Measurements from ENCODE around the gene WDR3. TPM values are rescaled to one million over a fixed set of nuclear protein-coding genes. Genes with fewer than 3 reads are reported as not detected.

Gene WDR3
- total RNA-seq, 1 experiment from 2014 or later, result 19.8 TPM

DNA sequence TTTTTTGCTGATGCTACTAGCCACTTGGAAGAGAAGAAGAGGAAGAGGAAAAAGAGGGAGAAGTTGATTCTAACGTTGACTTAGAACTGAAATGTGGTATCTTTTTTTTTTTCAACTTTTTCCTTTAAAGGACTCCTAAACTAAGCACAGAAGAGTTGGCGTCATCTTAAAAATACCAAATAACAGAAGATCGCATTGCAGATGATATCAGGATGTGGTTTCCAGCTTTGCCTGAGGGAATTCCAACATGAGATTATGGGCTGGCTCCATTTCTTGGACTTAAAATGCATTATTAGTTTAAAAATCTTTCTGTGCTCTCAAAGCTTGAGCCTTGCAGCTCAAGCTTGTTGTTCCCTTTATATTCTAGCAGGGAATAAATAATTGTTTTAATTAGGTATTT is 29.8 kb downstream of the WDR3 start:
- no peak overlapping the region for H3K9ac ChIP-seq (ENCODE audit: low read length)
- H3K36me3 ChIP-seq (ENCODE audit: insufficient read depth, low read length), result peaks cover 73% of the 10 kb centered on the region
- H3K27ac ChIP-seq (ENCODE audit: low read length), result no peak overlapping the region
- no peak overlapping the region for H3K4me3 ChIP-seq (ENCODE audit: low read length)
- H3K79me2 ChIP-seq (ENCODE audit: low read length), result no peaks in the 10 kb centered on the region
- H3K9me2 ChIP-seq (replicated peaks; ENCODE audit: insufficient read depth, low read length), result no peaks in the 10 kb centered on the region
- DNase-seq, result no peak
- H2AFZ ChIP-seq (ENCODE audit: low read length), result no peak overlapping the region
- no peaks in the 10 kb centered on the region for H3K9me3 ChIP-seq (ENCODE audit: low read length)
- no peak overlapping the region for H3K4me2 ChIP-seq (ENCODE audit: low read depth, low read length, poor library complexity, severe bottlenecking)
- no peaks in the 10 kb centered on the region for H3K4me1 ChIP-seq (ENCODE audit: low read length)
- H4K20me1 ChIP-seq (ENCODE audit: insufficient read depth, low read depth, low read length), result no peaks in the 10 kb centered on the region
- no peaks in the 10 kb centered on the region for H3K27me3 ChIP-seq (ENCODE audit: low read length)

- Histone ChIP-seq H2AFZ (ENCODE audit: low read length) (no peak overlapping the region), H3K9me3 (ENCODE audit: low read length) (no peaks in the 10 kb centered on the region), H3K9me2 (replicated peaks; ENCODE audit: insufficient read depth, low read length) (no peaks in the 10 kb centered on the region), H4K20me1 (ENCODE audit: insufficient read depth, low read depth, low read length) (no peaks in the 10 kb centered on the region), H3K27ac (ENCODE audit: low read length) (no peak overlapping the region), H3K79me2 (ENCODE audit: low read length) (no peaks in the 10 kb centered on the region), H3K4me1 (ENCODE audit: low read length) (peaks cover 8% of the 10 kb centered on the region), H3K4me2 (ENCODE audit: low read depth, low read length, poor library complexity, severe bottlenecking) (no peak overlapping the region), H3K9ac (ENCODE audit: low read length) (no peak overlapping the region), H3K27me3 (ENCODE audit: low read length) (no peaks in the 10 kb centered on the region), H3K4me3 (ENCODE audit: low read length) (no peak overlapping the region), H3K36me3 (ENCODE audit: insufficient read depth, low read length) (peaks cover 35% of the 10 kb centered on the region)
- no peak for DNase-seq
These were observed 34.9 kb downstream of the WDR3 start for GRCh38 chr1:117964290-117965038.

DNA sequence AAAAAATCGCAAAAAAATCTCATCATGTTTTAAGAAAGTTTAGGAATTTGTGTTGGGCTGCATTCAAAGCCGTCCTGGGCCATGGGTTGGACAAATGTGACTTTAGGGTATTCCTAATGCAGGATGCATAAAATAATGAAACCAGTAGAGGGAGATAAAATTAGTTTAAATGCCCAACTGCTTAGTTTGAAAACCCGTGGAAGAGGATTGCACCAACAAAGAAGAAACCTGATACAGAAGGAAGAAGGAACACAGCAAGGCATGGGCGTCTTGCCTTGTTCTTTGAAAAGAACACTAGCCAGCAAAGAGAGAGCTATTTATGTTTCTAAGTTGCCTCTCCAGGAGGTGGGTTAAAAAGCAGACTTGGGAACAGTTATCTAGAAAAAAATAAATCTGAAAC is 37.9 kb downstream of the WDR3 start:
- Histone ChIP-seq H3K9me3 (ENCODE audit: low read length) (no peaks in the 10 kb centered on the region), H3K27ac (ENCODE audit: low read length) (no peak overlapping the region), H3K4me2 (ENCODE audit: low read depth, low read length, poor library complexity, severe bottlenecking) (no peak overlapping the region), H2AFZ (ENCODE audit: low read length) (no peak overlapping the region), H3K9ac (ENCODE audit: low read length) (no peak overlapping the region), H3K79me2 (ENCODE audit: low read length) (no peaks in the 10 kb centered on the region), H4K20me1 (ENCODE audit: insufficient read depth, low read depth, low read length) (no peaks in the 10 kb centered on the region), H3K9me2 (replicated peaks; ENCODE audit: insufficient read depth, low read length) (no peaks in the 10 kb centered on the region), H3K27me3 (ENCODE audit: low read length) (no peaks in the 10 kb centered on the region), H3K4me1 (ENCODE audit: low read length) (peaks cover 8% of the 10 kb centered on the region), H3K36me3 (ENCODE audit: insufficient read depth, low read length) (peaks cover 15% of the 10 kb centered on the region), H3K4me3 (ENCODE audit: low read length) (no peak overlapping the region)
- DNase-seq, result no peak

DNA sequence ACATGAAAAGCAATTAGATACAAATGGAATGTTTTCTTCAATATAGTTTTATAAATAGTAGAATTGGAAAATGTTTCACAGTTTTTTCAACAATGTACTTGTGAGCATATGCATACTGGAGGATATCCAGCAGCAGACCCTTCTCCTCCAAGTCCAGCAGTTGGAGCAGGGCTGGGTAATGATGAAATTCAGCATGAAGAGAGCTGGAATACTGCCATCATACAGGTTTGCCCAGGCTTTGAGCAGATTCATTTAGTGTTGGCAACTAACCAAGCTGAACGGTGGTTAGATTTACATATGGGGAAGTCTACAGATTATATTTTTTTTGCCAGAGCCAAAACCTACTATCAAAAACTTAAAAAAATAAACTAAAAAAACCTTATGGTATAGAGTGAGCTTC is 38.3 kb downstream of the WDR3 start:
- Histone ChIP-seq H4K20me1 (ENCODE audit: insufficient read depth, low read depth, low read length) (no peaks in the 10 kb centered on the region), H3K9ac (ENCODE audit: low read length) (no peak overlapping the region), H3K4me2 (ENCODE audit: low read depth, low read length, poor library complexity, severe bottlenecking) (no peak overlapping the region), H3K9me2 (replicated peaks; ENCODE audit: insufficient read depth, low read length) (no peaks in the 10 kb centered on the region), H3K9me3 (ENCODE audit: low read length) (no peaks in the 10 kb centered on the region), H3K27me3 (ENCODE audit: low read length) (no peaks in the 10 kb centered on the region), H2AFZ (ENCODE audit: low read length) (no peak overlapping the region), H3K36me3 (ENCODE audit: insufficient read depth, low read length) (peaks cover 11% of the 10 kb centered on the region), H3K4me3 (ENCODE audit: low read length) (no peak overlapping the region), H3K27ac (ENCODE audit: low read length) (no peak overlapping the region), H3K79me2 (ENCODE audit: low read length) (no peaks in the 10 kb centered on the region), H3K4me1 (ENCODE audit: low read length) (peaks cover 8% of the 10 kb centered on the region)
- DNase-seq, result no peak

DNA sequence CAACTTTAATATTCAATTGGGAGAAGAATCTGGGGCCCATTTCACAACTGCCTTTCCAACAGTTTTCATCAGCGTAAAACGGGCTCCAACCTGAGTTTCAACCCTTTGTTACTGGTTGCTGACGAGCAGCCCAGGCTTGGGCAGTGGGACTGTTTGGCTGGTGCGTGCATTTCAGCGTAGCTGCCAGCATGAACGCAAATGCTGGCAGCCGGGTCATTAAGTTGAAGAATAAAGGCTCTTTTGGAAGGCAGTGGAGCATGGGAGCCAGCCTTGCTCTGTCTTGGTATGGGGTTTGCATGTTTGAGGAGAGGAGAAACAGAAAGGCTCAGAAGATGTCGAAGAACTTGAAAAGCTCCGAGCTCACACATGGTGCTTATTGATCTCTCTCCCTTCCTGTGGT is 40.7 kb downstream of the WDR3 start:
- H3K9me2 ChIP-seq (replicated peaks; ENCODE audit: insufficient read depth, low read length), result no peaks in the 10 kb centered on the region
- no peaks in the 10 kb centered on the region for H4K20me1 ChIP-seq (ENCODE audit: insufficient read depth, low read depth, low read length)
- no peak for DNase-seq
- no peak overlapping the region for H3K4me3 ChIP-seq (ENCODE audit: low read length)
- H3K27me3 ChIP-seq (ENCODE audit: low read length), result no peaks in the 10 kb centered on the region
- no peaks in the 10 kb centered on the region for H3K79me2 ChIP-seq (ENCODE audit: low read length)
- no peak overlapping the region for H3K9ac ChIP-seq (ENCODE audit: low read length)
- no peak overlapping the region for H3K27ac ChIP-seq (ENCODE audit: low read length)
- peaks cover 8% of the 10 kb centered on the region for H3K4me1 ChIP-seq (ENCODE audit: low read length)
- no peak overlapping the region for H3K4me2 ChIP-seq (ENCODE audit: low read depth, low read length, poor library complexity, severe bottlenecking)
- H3K9me3 ChIP-seq (ENCODE audit: low read length), result no peaks in the 10 kb centered on the region
- H3K36me3 ChIP-seq (ENCODE audit: insufficient read depth, low read length), result peaks cover 6% of the 10 kb centered on the region
- H2AFZ ChIP-seq (ENCODE audit: low read length), result no peak overlapping the region

DNA sequence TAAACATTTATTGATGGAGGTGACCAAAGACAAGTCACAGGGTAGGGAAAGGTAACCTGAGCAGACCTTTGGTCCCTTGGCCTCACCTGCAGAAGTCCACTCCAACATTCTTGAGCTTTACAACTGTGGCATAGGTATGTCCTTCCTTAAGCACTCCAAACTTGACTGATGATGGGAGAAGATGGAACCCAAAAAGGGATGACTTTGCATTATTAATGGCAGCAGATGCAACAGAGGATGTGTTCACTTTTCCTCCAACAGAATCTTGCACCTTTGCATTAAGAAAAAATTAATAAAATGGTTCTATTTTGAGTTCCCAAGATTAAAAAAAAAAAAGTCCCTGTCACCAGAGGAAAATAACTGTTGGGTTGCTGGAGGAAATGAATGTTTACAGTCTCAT is 42.2 kb downstream of the WDR3 start:
- Histone ChIP-seq H4K20me1 (ENCODE audit: insufficient read depth, low read depth, low read length) (no peaks in the 10 kb centered on the region), H3K4me3 (ENCODE audit: low read length) (no peak overlapping the region), H3K36me3 (ENCODE audit: insufficient read depth, low read length) (no peaks in the 10 kb centered on the region), H3K9me3 (ENCODE audit: low read length) (no peaks in the 10 kb centered on the region), H3K79me2 (ENCODE audit: low read length) (no peaks in the 10 kb centered on the region), H3K9me2 (replicated peaks; ENCODE audit: insufficient read depth, low read length) (no peaks in the 10 kb centered on the region), H3K4me2 (ENCODE audit: low read depth, low read length, poor library complexity, severe bottlenecking) (no peak overlapping the region), H3K9ac (ENCODE audit: low read length) (no peak overlapping the region), H3K27me3 (ENCODE audit: low read length) (no peaks in the 10 kb centered on the region), H2AFZ (ENCODE audit: low read length) (no peak overlapping the region), H3K4me1 (ENCODE audit: low read length) (peaks cover 8% of the 10 kb centered on the region), H3K27ac (ENCODE audit: low read length) (no peak overlapping the region)
- DNase-seq, result no peak

DNA sequence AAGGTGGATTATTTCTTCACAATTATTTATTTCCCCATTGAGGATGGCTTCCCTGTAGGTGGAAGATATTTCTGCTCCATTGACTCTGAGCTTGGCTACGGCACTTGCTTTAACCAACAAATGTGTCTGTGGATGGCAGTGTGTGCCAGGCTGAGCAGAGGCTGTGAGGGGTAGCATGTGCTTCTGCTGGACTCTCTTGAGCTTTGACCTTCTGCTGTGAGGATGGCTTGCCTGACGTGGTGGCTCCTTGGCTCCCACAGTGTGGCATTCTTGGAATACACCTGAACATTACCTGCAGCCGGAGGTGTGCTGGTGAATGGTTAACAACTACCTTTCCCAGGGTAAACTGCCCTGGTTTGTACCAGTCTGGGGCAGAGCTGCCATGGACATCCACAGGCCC is 46.8 kb downstream of the WDR3 start:
- H3K36me3 ChIP-seq (ENCODE audit: insufficient read depth, low read length), result no peaks in the 10 kb centered on the region
- no peaks in the 10 kb centered on the region for H4K20me1 ChIP-seq (ENCODE audit: insufficient read depth, low read depth, low read length)
- no peaks in the 10 kb centered on the region for H3K4me1 ChIP-seq (ENCODE audit: low read length)
- no peak overlapping the region for H3K4me2 ChIP-seq (ENCODE audit: low read depth, low read length, poor library complexity, severe bottlenecking)
- no peak for DNase-seq
- H3K9me2 ChIP-seq (replicated peaks; ENCODE audit: insufficient read depth, low read length), result no peaks in the 10 kb centered on the region
- no peak overlapping the region for H3K27ac ChIP-seq (ENCODE audit: low read length)
- no peaks in the 10 kb centered on the region for H3K27me3 ChIP-seq (ENCODE audit: low read length)
- H3K9me3 ChIP-seq (ENCODE audit: low read length), result no peaks in the 10 kb centered on the region
- no peaks in the 10 kb centered on the region for H3K79me2 ChIP-seq (ENCODE audit: low read length)
- no peak overlapping the region for H3K4me3 ChIP-seq (ENCODE audit: low read length)
- no peak overlapping the region for H2AFZ ChIP-seq (ENCODE audit: low read length)
- H3K9ac ChIP-seq (ENCODE audit: low read length), result no peak overlapping the region

DNA sequence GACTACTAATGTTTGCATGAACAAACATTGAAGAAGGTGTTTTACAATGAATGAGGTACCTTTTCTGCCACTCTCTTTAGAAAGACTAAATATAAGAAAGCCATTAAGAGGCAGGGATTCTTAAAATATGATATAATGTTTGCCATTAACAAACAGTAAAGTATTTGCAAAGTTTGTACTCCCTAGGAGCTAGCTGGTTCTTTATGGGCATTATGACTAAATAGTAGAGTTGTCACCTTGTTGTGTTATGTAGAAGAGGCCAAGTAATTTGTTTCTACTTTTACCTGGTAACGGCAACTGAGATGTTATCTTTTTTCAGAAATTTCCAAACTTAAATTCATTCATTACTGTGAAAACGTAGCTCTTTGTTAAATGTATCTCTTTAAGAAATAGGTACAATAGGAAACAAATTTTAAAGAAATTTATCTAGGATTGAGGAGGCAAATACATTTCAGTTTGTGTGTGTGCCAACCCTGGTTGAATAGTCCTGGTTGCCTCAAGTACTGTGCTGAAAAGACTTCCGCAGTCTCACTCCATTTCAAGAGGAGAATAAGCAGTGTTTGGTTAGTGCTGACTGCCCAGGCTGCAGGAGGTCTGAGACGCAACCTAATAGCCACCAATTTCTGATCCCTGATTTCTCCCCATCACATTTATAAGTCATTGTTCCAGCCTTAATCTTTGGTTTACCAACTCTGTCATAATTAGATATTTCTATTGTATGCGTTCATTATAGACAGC is 52.1 kb downstream of the WDR3 start:
- DNase-seq, result no peak
- Histone ChIP-seq H2AFZ (ENCODE audit: low read length) (no peak overlapping the region), H3K4me1 (ENCODE audit: low read length) (no peaks in the 10 kb centered on the region), H3K4me2 (ENCODE audit: low read depth, low read length, poor library complexity, severe bottlenecking) (no peak overlapping the region), H3K27ac (ENCODE audit: low read length) (no peak overlapping the region), H3K9me3 (ENCODE audit: low read length) (no peaks in the 10 kb centered on the region), H3K79me2 (ENCODE audit: low read length) (no peaks in the 10 kb centered on the region), H4K20me1 (ENCODE audit: insufficient read depth, low read depth, low read length) (no peaks in the 10 kb centered on the region), H3K4me3 (ENCODE audit: low read length) (no peak overlapping the region), H3K36me3 (ENCODE audit: insufficient read depth, low read length) (no peaks in the 10 kb centered on the region), H3K9ac (ENCODE audit: low read length) (no peak overlapping the region), H3K27me3 (ENCODE audit: low read length) (no peaks in the 10 kb centered on the region), H3K9me2 (replicated peaks; ENCODE audit: insufficient read depth, low read length) (no peaks in the 10 kb centered on the region)
